Mesenchymal stem cell (in vitro differentiated cells and primary cell): ENCODE results near the gene TTLL12.
A peak's percentile ranks its signal among the peaks of the same experiment; 100 is the strongest.

Experiments used
- DNase-seq: peaks from one replicate; pipeline ENCODE4 v3.0.0-alpha.2; 2013
- H2AFZ ChIP-seq: one replicate; pipeline ENCODE4 v1.6.1; 2013; ENCODE audit warnings: low read depth, mild to moderate bottlenecking, control low read depth, inconsistent platforms, low read length, moderate library complexity
- H2AK5ac ChIP-seq: 2 replicates; pipeline ENCODE4 v1.6.1; 2013; ENCODE audit warnings: low read length, moderate library complexity, mild to moderate bottlenecking, inconsistent platforms; ENCODE audit not compliant: severe bottlenecking
- H2BK120ac ChIP-seq: one replicate; pipeline ENCODE4 v1.6.1; 2013; ENCODE audit warnings: low read depth, mild to moderate bottlenecking, inconsistent platforms, low read length, moderate library complexity
- H2BK12ac ChIP-seq, 2 experiments: one replicate each; pipeline ENCODE4 v1.6.1; 2013; ENCODE audit warnings: inconsistent platforms in 2 of 2, low read length in 2 of 2, mild to moderate bottlenecking in 2 of 2, moderate library complexity in 2 of 2, control low read depth in 1 of 2
- H2BK15ac ChIP-seq: one replicate; pipeline ENCODE4 v1.6.1; 2013; ENCODE audit warnings: mild to moderate bottlenecking, low read depth, inconsistent platforms; ENCODE audit not compliant: poor library complexity, severe bottlenecking
- H2BK5ac ChIP-seq: 2 replicates; pipeline ENCODE4 v1.6.1; 2013; ENCODE audit warnings: low read depth, mild to moderate bottlenecking, low read length, control low read depth, inconsistent platforms; ENCODE audit not compliant: poor library complexity, severe bottlenecking
- H3K14ac ChIP-seq, 2 experiments: one replicate each; pipeline ENCODE4 v1.6.1; 2013; ENCODE audit warnings: inconsistent platforms in 2 of 2, low read length in 2 of 2, control low read depth in 1 of 2, mild to moderate bottlenecking in 1 of 2, moderate library complexity in 1 of 2
- H3K18ac ChIP-seq, 2 experiments: one replicate each; pipeline ENCODE4 v1.6.1; 2013; ENCODE audit warnings: inconsistent platforms in 2 of 2, low read length in 2 of 2, control low read depth in 1 of 2, low read depth in 1 of 2, mild to moderate bottlenecking in 1 of 2
- H3K23ac ChIP-seq, 2 experiments: one replicate each; pipeline ENCODE4 v1.6.1; 2013; ENCODE audit warnings: inconsistent platforms in 2 of 2, low read length in 2 of 2, mild to moderate bottlenecking in 2 of 2, moderate library complexity in 2 of 2, control low read depth in 1 of 2
- H3K27ac ChIP-seq: 2 replicates; pipeline ENCODE4 v1.5.1; 2013; ENCODE audit warnings: mild to moderate bottlenecking, moderate library complexity, low read length, control low read depth, inconsistent platforms; ENCODE audit not compliant: poor library complexity, severe bottlenecking
- H3K27me3 ChIP-seq, 2 experiments: 2 replicates each; pipeline versions ENCODE4 v1.6.1 to v1.7.0; 2013; ENCODE audit warnings: low read length in 2 of 2, mild to moderate bottlenecking in 2 of 2, moderate library complexity in 2 of 2, control low read depth in 1 of 2, inconsistent platforms in 1 of 2; ENCODE audit not compliant: control insufficient read depth in 1 of 2, insufficient read depth in 1 of 2
- H3K36me3 ChIP-seq, 2 experiments: 2 replicates each; pipeline versions ENCODE4 v1.6.1 to v1.7.0; 2013; ENCODE audit warnings: low read length in 2 of 2, control low read depth in 1 of 2, inconsistent platforms in 1 of 2, low read depth in 1 of 2, mild to moderate bottlenecking in 1 of 2; ENCODE audit not compliant: insufficient read depth in 2 of 2, control insufficient read depth in 1 of 2
- H3K4ac ChIP-seq, 2 experiments: one replicate each; pipeline ENCODE4 v1.6.1; 2013; ENCODE audit warnings: inconsistent platforms in 2 of 2, low read length in 2 of 2, mild to moderate bottlenecking in 2 of 2, moderate library complexity in 2 of 2, control low read depth in 1 of 2, low read depth in 1 of 2
- H3K4me1 ChIP-seq: 2 replicates; pipeline ENCODE4 v1.6.1; 2013; ENCODE audit warnings: low read depth, low read length, control low read depth; ENCODE audit not compliant: control insufficient read depth, insufficient read depth
- H3K4me2 ChIP-seq: 2 replicates; pipeline ENCODE4 v1.6.1; 2013; ENCODE audit warnings: low read length, mild to moderate bottlenecking, inconsistent platforms; ENCODE audit not compliant: poor library complexity, severe bottlenecking
- H3K4me3 ChIP-seq, 2 experiments: 2 replicates each; pipeline versions ENCODE4 v1.5.1 to v1.7.0; 2013; ENCODE audit warnings: low read length in 2 of 2, mild to moderate bottlenecking in 2 of 2, control low read depth in 1 of 2, low read depth in 1 of 2; ENCODE audit not compliant: insufficient read depth in 1 of 2
- H3K79me1 ChIP-seq: replicated peaks from 2 replicates; pipeline ENCODE4 v1.6.1; 2013; ENCODE audit warnings: mild to moderate bottlenecking, control low read depth, low read length, inconsistent platforms; ENCODE audit not compliant: poor library complexity, severe bottlenecking
- H3K9ac ChIP-seq: 2 replicates; pipeline ENCODE4 v1.7.0; 2013; ENCODE audit warnings: mild to moderate bottlenecking, low read length, moderate library complexity
- H3K9me3 ChIP-seq: 2 replicates; pipeline ENCODE4 v1.7.0; 2013; ENCODE audit warnings: mild to moderate bottlenecking, low read length; ENCODE audit not compliant: control insufficient read depth
- H4K8ac ChIP-seq: one replicate; pipeline ENCODE4 v1.6.1; 2013; ENCODE audit warnings: inconsistent platforms, mild to moderate bottlenecking, low read length, moderate library complexity
- H4K91ac ChIP-seq: one replicate; pipeline ENCODE4 v1.6.1; 2013; ENCODE audit warnings: mild to moderate bottlenecking, low read length, inconsistent platforms
- WGBS: methylation state at CpG from one replicate; pipeline ENCODE4 v1.1.7; 2013; ENCODE audit warnings: mixed read lengths; 5-methylcytosine and 5-hydroxymethylcytosine counted together

Gene TTLL12

DNA sequence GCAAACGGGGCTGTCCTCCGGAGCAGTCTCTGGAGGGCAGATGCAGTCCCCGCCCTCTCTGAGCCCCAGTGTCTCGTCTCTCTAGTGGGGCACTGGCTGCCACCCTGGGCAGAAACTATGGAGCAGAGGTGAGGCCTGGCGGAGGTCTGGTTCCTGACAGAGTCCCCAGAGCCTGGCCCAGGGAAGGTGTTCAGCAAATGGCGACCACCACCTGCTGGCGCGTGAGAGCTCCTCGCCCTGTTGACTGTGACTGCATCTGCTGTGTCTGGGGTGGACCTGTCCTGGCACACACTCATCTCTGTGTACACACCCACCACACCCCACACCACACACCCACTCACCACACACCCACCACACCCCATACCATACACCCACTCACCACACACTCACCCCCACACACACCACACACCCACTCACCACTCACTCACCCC, 18.3 kb upstream of the TTLL12 start:
- no peak for DNase-seq
- H3K79me1 ChIP-seq: no peaks in the 10 kb centered on the region
- H3K36me3 ChIP-seq: no peaks in the 10 kb centered on the region
- H2AFZ ChIP-seq: no peak overlapping the region
- H3K27ac ChIP-seq: no peak overlapping the region
- H3K4me1 ChIP-seq: peaks cover 1% of the 10 kb centered on the region
- H4K8ac ChIP-seq: no peak overlapping the region
- no peak overlapping the region for H2AK5ac ChIP-seq
- no peak overlapping the region for H2BK120ac ChIP-seq
- no peaks in the 10 kb centered on the region for H3K9me3 ChIP-seq
- 84% methylated on average over 6 of the region's 9 CpGs for WGBS
- no peak overlapping the region for H2BK5ac ChIP-seq
- H3K18ac ChIP-seq: no peak overlapping the region
- no peak overlapping the region for H3K4me3 ChIP-seq
- no peak overlapping the region for H3K4me2 ChIP-seq
- no peak overlapping the region for H2BK12ac ChIP-seq
- H2BK15ac ChIP-seq: no peak overlapping the region
- H3K4ac ChIP-seq: no peak overlapping the region
- no peak overlapping the region for H3K14ac ChIP-seq
- no peak overlapping the region for H4K91ac ChIP-seq
- H3K27me3 ChIP-seq: peaks cover 0 to 40% of the 10 kb centered on the region in 2 experiments
- H3K23ac ChIP-seq: no peak overlapping the region
- H3K9ac ChIP-seq: no peak overlapping the region

DNA sequence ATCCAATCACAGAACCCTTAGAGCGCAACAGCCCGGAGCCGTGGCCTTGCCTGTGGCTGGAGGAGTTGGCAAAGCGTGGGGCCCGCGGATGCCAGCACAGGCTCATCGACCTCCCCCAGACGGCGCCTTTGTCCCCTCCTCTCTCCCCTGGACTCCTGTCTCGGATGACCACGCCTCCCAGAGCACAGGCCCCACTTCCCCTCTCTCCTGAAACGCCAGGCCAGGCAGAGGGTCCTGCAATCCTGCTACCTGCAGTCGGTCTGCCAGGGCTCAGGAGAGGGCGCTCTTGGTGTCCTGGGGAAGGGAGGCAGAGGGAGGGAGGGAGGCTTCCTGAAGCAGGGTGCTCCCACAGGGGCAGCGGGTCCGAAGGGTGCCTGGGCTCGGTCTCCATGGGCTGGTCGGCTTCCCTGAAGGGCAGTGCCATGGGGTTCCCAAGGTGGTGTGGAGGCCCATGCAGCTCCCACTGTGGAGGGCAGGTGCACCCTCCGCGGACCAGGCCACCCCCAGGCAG, 16.6 kb upstream of the TTLL12 start:
- 60% methylated on average over 11 of the region's 20 CpGs for WGBS
- Histone ChIP-seq H2BK120ac (no peak overlapping the region), H3K4me2 (no peak overlapping the region), H3K27ac (no peak overlapping the region), H3K27me3 (peaks cover 0 to 54% of the 10 kb centered on the region in 2 experiments), H3K4me3 (no peak overlapping the region), H2AK5ac (no peak overlapping the region), H3K18ac (no peak overlapping the region), H2BK12ac (no peak overlapping the region), H3K23ac (no peak overlapping the region), H3K36me3 (no peaks in the 10 kb centered on the region), H4K8ac (peak overlapping the region; percentile 31), H3K9ac (no peak overlapping the region), H3K14ac (no peak overlapping the region), H2BK5ac (no peak overlapping the region), H3K4ac (no peak overlapping the region), H3K79me1 (no peaks in the 10 kb centered on the region), H3K9me3 (no peaks in the 10 kb centered on the region), H2BK15ac (no peak overlapping the region), H3K4me1 (peaks cover 6% of the 10 kb centered on the region), H4K91ac (no peak overlapping the region), H2AFZ (no peak overlapping the region)
- DNase-seq: no peak

DNA sequence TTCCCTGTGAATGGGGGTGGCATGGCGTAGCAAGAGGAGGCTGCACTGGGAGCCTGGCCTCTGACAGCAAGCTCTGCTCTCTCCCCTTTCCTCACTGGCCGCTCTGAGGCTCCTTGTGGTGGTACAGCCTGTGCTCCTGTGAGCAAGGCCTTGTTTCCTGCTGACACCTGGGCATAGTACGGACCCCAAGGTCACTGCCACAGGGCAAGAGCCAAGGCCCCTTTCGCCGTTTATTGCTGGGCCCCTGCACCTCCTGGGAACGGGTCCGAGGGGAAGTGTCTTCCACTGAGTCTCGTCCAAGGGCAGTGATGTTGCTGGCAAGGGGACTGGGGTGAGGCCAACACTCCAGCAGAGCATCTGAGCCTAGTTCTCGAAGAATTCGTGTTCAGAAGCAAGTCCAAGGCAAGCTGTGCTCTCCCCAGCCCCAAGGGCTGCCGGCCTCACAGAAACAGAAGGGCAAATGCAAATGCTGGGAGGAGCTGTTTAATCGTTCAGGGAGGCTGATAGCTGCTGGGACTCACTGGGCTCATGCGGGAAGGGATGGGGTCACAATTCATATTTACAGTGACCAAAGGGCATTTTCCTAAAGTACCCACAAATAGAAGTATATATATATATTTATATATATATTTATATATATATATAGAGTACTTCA, 15.9 kb upstream of the TTLL12 start:
- 84% methylated on average over 11 of the region's 13 CpGs for WGBS
- no peak overlapping the region for H4K8ac ChIP-seq
- H3K27ac ChIP-seq: no peak overlapping the region
- no peak overlapping the region for H3K9ac ChIP-seq
- no peak overlapping the region for H3K4me2 ChIP-seq
- peak overlapping the region in 1 of 2 experiments; percentile 31 for H3K14ac ChIP-seq
- H2AK5ac ChIP-seq: no peak overlapping the region
- no peak overlapping the region for H2BK15ac ChIP-seq
- no peak overlapping the region for H2BK5ac ChIP-seq
- DNase-seq: no peak
- H3K79me1 ChIP-seq: no peaks in the 10 kb centered on the region
- no peaks in the 10 kb centered on the region for H3K36me3 ChIP-seq
- H3K9me3 ChIP-seq: no peaks in the 10 kb centered on the region
- no peak overlapping the region for H2BK12ac ChIP-seq
- H4K91ac ChIP-seq: no peak overlapping the region
- H3K4ac ChIP-seq: no peak overlapping the region
- H3K27me3 ChIP-seq: peaks cover 0 to 54% of the 10 kb centered on the region in 2 experiments
- H3K4me3 ChIP-seq: no peak overlapping the region
- no peak overlapping the region for H3K18ac ChIP-seq
- peaks cover 8% of the 10 kb centered on the region for H3K4me1 ChIP-seq
- no peak overlapping the region for H3K23ac ChIP-seq
- H2AFZ ChIP-seq: no peak overlapping the region
- H2BK120ac ChIP-seq: no peak overlapping the region

DNA sequence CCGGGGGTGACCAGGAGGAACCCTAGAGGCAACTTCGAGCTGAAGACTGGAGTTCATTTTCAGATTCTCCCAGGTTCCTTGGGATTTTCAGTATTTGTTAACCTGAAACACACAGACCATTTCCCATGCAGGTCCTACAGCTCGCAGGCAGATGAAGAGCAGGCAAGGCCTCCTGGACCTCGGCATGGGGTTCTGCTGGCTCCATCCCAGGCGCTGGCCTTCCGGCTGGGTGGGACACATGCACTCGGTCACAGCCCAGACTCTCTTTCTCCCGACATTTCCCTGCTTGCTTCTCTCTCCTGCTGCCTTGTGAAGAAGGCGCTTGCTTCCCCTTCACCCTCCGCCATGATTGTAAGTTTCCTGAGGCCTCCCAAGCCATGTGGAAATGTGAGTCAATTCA, 15.4 kb upstream of the TTLL12 start:
- Histone ChIP-seq H3K27ac (no peak overlapping the region), H2AK5ac (no peak overlapping the region), H2AFZ (no peak overlapping the region), H3K4ac (no peak overlapping the region), H4K91ac (no peak overlapping the region), H3K18ac (no peak overlapping the region), H4K8ac (no peak overlapping the region), H3K23ac (no peak overlapping the region), H3K36me3 (no peaks in the 10 kb centered on the region), H3K4me2 (no peak overlapping the region), H3K4me3 (no peak overlapping the region), H3K27me3 (peaks cover 0 to 54% of the 10 kb centered on the region in 2 experiments), H3K9ac (no peak overlapping the region), H3K4me1 (peaks cover 10% of the 10 kb centered on the region), H2BK12ac (no peak overlapping the region), H3K79me1 (no peaks in the 10 kb centered on the region), H3K14ac (no peak overlapping the region), H2BK15ac (peak overlapping the region; percentile 1), H2BK120ac (no peak overlapping the region), H3K9me3 (no peaks in the 10 kb centered on the region), H2BK5ac (no peak overlapping the region)
- 94% methylated on average over 10 of the region's 10 CpGs for WGBS
- DNase-seq: no peak
